Stimulated activated naive B cell treated with anti-CD40 and anti-IgM and Interleukin-4, amounts not matched to agents 10 μg/mL and 1 μg/mL and 100 μg/mL, for 72 hours (primary cell): ENCODE data around the gene F3.

ENCODE experiments used
- ATAC-seq, 2 donors: fragments of 150-1000 bp; cut with Tn5 transposase; replicated peaks; 2 replicates each; pipeline ENCODE4 v1.10.0; 2021; ENCODE audit warnings: moderate library complexity in 1 of 2
- DNase-seq: peaks from one replicate; pipeline ENCODE4 v3.0.0; 2021
- H3K27ac Mint-ChIP-seq: one replicate; pipeline ENCODE4 v1.8.0; 2022; ENCODE audit warnings: mild to moderate bottlenecking, mixed read lengths
- H3K27me3 Mint-ChIP-seq, 2 donors: one replicate each; pipeline ENCODE4 v1.8.0; 2022; ENCODE audit warnings: mixed read lengths in 2 of 2
- H3K36me3 Mint-ChIP-seq, 2 donors: one replicate each; pipeline ENCODE4 v1.8.0; 2022; ENCODE audit warnings: mixed read lengths in 2 of 2, mild to moderate bottlenecking in 1 of 2
- H3K4me1 Mint-ChIP-seq, 2 donors: one replicate each; pipeline ENCODE4 v1.8.0; 2022; ENCODE audit warnings: mixed read lengths in 2 of 2, mild to moderate bottlenecking in 1 of 2
- H3K4me3 Mint-ChIP-seq, 2 donors: one replicate each; pipeline ENCODE4 v1.8.0; 2022; ENCODE audit warnings: mild to moderate bottlenecking in 2 of 2, mixed read lengths in 2 of 2, moderate library complexity in 1 of 2
- H3K9me3 Mint-ChIP-seq, 2 donors: one replicate each; pipeline ENCODE4 v1.8.0; 2022; ENCODE audit warnings: mixed read lengths in 2 of 2, mild to moderate bottlenecking in 1 of 2

F3 gene

DNA sequence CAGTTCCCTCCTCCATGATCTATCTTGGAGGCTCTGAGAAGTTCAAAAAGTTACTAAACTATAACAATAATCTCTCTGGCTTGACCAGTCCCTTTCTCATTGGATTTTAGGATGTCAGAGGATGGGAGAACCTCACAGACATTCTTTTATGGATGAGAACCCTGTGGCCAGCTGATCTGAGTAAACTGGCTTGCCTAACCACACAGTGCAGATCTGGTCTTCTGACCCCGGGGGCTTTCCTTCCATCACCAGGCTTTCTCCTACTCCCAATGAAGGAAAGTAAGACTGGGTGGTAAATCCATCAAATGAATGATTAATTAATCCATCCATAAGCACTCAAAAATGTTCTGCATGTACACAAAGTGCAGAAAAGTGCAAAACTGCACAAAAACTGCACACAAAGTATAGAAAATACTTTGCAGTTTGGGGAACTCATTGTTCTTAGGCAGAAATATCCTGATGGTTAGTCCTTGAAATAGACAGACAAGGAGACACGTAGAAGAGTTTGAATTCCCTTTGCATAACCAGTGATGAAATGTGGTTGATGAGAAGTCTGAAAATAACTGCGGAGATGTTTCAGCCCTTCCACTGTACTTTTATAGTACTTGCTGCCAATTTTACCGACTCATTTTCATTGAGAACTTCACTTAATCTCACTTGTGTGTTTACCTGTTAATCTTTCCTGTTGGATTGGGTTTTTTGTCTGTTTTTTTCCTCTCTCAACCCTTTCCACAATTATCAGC, 2.5 kb upstream of the F3 start:
- Mint-ChIP-seq H3K36me3 (no peaks in the 10 kb centered on the region), H3K4me3 (no peak overlapping the region), H3K4me1 (peaks cover 11 to 24% of the 10 kb centered on the region in 2 donors), H3K27ac (no peak overlapping the region), H3K27me3 (peaks cover 45 to 62% of the 10 kb centered on the region in 2 donors), H3K9me3 (no peaks in the 10 kb centered on the region)
- ATAC-seq (no peak), DNase-seq (no peak)

DNA sequence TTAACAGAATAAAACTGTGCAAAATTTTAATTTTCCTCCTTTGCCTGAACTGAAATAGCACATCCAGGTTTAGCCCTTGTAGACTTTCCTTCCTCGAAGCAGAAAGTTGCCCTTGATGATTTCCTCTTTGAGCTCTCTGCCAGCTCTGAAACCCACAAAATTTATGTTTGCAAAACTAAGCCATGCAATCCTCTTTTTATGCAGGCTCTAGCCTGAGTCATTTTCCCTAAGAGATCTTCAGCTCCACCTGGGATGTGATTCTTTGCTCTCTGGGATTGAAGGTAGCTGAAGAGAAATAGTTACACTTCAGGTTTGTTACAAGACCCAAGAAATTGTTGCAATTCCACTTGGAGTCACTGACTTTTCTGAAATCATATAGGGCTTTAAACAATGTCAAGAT, 1.4 kb upstream of the F3 start:
- no peak overlapping the region for H3K27ac Mint-ChIP-seq

DNA sequence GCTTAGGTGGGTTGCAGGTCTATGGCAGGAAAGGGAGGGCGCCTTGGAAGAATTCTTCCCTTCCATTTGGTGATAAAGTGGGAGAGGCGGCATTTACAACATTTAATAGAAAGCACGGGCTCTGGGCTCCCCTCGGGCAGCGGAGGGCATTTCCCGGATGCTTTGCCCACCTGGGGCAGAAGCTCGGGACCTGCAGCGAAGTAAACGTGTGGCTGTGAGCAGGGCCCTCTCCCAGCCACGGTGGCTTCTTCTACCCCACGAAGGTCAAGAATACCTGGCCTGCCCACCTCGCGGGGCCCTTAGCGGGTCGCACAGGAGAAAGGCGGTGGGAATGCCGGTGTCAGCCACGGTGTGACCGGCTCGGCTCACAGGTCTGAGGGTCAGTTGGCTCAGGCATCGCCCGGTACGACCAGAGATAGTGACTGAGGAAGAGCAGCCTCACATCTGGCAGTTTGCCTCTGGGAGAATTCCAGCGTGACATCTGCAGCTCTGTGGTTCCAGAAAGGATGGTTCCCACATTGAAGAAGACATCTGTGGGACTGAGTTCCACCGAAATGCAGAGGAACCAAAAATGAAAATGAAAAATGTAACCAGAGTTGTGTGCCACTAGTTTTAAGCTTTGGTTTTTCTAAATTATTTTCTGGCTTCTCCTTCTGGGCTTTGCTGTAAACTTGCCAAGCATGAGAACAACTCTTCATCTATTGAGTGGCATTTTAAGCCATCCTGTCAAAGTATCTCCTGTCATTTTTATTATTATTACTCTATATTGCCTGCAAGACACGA, 720 bp upstream of the F3 start:
- DNase-seq, result no peak
- peaks cover 48 to 75% of the 10 kb centered on the region in 2 donors for H3K27me3 Mint-ChIP-seq
- peak; percentile 40 to 41 for ATAC-seq
- peaks cover 11 to 24% of the 10 kb centered on the region in 2 donors for H3K4me1 Mint-ChIP-seq
- H3K27ac Mint-ChIP-seq, result no peak overlapping the region
- peak overlapping the region; percentile 86 to 93 for H3K4me3 Mint-ChIP-seq
- H3K9me3 Mint-ChIP-seq, result no peaks in the 10 kb centered on the region
- no peaks in the 10 kb centered on the region for H3K36me3 Mint-ChIP-seq

More for the DNA sequence above, 1.4 kb upstream of the F3 start:
- peak overlapping the region in 1 of 2 donors; percentile 4 for H3K4me3 Mint-ChIP-seq
- H3K36me3 Mint-ChIP-seq, result no peaks in the 10 kb centered on the region
- no peak for DNase-seq
- peaks cover 46 to 72% of the 10 kb centered on the region in 2 donors for H3K27me3 Mint-ChIP-seq
- H3K9me3 Mint-ChIP-seq, result no peaks in the 10 kb centered on the region
- no peak for ATAC-seq
- peaks cover 11 to 24% of the 10 kb centered on the region in 2 donors for H3K4me1 Mint-ChIP-seq

DNA sequence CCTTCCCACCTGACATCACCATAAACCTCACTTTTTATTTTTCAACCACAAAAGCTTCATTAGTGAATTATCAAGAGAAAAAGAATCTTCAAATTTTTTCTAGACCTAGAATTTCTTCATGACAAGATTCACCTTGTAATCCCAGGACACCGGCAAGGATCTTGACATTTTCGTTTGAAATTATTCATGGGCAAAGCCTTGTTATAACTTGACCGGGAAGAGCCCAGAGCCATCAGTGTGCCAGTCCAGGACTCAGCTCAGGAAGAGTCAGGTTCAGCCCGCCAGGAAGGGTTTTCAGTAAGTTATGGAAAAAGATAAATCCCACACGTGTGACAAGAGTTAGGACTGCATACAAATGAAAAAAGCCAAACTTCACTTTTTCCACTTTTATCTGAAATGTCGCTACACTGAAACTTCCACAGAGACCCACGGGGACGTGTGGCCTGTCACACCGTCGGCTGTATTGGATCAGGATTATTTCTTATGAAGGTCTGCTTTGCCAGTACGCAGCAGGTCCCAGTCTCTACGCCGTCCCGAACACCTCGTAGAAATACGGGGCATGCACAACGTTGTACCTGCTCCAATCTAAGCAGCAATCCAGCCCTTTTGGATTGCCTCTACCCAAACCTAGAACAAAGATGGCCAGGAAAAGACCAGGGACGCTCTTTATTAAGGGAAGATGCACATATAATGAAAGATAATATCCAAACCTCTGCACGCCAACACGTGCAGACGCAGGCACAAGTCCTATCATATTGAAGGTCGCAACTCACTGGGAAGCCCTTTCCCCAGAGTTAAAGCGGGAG, 916 bp downstream of the F3 start:
- Mint-ChIP-seq H3K9me3 (no peaks in the 10 kb centered on the region), H3K36me3 (no peaks in the 10 kb centered on the region), H3K4me1 (peaks cover 11 to 24% of the 10 kb centered on the region in 2 donors), H3K4me3 (peak overlapping the region; percentile 74 to 93), H3K27me3 (peaks cover 55 to 64% of the 10 kb centered on the region in 2 donors), H3K27ac (no peak overlapping the region)
- ATAC-seq (no peak), DNase-seq (no peak)

DNA sequence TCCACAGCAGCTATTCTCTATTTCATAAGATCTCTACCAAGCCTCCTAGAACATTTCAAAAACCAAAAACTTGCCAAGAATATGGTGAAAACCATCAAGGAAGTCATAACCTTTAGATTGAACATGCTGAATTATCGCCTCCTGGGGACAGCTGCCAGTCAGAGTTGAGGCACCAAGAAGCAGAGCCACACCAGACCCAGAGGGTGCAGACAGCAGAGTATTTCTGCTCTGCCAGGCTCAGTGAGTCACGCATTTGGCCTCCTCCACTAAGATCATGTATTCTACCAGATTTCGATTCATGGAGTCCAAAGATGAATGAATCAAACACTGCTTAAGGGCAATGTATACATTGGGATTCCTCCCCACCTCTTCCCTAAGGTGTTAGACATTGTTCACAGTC, 2.1 kb downstream of the F3 start:
- Mint-ChIP-seq H3K36me3 (no peaks in the 10 kb centered on the region), H3K9me3 (no peaks in the 10 kb centered on the region), H3K4me3 (no peak overlapping the region), H3K4me1 (peaks cover 11 to 24% of the 10 kb centered on the region in 2 donors), H3K27ac (no peak overlapping the region), H3K27me3 (peaks cover 55 to 63% of the 10 kb centered on the region in 2 donors)
- ATAC-seq, result no peak
- DNase-seq, result no peak

DNA sequence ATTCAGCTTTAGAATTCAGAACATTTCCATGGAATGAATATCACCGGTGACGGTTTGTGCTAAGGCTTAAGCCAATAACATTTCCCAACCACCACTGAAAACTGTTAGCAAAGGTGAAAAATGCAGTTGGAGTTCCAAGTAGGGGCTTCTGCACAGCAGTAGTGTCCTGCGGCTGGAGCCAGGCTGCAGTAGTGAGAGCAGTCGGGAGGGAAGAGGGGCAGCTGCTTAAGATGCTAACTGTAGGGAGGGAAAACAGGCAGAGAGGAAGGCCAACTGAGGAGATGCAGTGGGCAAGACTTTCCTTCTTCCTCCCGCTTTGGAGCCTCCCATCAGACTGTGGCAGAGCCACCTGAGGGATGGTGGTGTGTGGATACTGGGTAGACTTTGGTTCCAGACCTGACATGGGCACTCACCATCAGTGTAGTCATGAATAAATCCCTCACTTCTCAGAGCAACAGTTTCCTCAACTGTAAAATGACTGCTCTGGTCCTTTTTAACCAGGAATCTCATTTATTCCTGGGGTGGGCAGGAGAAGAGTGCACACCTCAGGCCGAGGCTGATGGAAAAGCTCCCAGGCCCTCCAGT, 3.2 kb downstream of the F3 start:
- no peaks in the 10 kb centered on the region for H3K36me3 Mint-ChIP-seq
- no peaks in the 10 kb centered on the region for H3K9me3 Mint-ChIP-seq
- ATAC-seq (no peak), DNase-seq (no peak)
- no peak overlapping the region for H3K27ac Mint-ChIP-seq
- no peak overlapping the region for H3K4me3 Mint-ChIP-seq
- H3K4me1 Mint-ChIP-seq, result peaks cover 11 to 24% of the 10 kb centered on the region in 2 donors
- H3K27me3 Mint-ChIP-seq, result peaks cover 45 to 55% of the 10 kb centered on the region in 2 donors

DNA sequence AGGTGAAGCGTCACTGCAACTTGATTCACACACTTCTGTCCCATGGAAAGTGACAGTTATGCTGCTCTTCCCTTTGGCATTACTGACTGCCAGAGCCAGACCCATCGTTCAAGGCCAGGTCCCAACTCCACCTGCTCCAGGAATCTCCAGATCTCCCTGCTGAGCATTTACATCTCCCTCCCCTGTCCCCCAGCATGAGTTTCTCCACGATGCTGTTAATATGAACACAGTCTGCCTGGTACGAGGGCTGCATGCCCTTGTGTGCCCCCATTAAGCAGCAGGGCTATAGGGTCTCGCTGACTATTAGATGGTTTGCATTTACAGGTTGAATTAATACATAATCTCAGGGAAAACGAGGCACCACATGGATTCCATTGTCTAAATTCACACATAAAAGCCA, 4.3 kb downstream of the F3 start:
- Mint-ChIP-seq H3K36me3 (no peaks in the 10 kb centered on the region), H3K9me3 (no peaks in the 10 kb centered on the region), H3K4me1 (peaks cover 7 to 14% of the 10 kb centered on the region in 2 donors), H3K27ac (no peak overlapping the region), H3K4me3 (no peak overlapping the region), H3K27me3 (peaks cover 39 to 48% of the 10 kb centered on the region in 2 donors)
- ATAC-seq (no peak), DNase-seq (no peak)

DNA sequence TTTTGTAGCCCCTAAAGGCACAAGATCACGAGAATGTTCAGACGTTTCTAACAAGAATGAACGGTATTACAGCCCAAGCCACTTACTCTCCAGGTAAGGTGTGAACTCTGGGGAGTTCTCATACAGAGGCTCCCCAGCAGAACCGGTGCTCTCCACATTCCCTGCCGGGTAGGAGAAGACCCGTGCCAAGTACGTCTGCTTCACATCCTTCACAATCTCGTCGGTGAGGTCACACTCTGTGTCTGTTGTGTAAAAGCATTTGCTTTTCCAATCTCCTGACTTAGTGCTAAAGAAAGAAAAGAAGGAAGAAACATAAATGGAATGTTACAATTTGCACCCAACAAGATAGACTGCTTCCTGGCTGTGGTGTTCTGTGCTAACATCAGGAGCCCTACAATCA, 5.7 kb downstream of the F3 start:
- DNase-seq (no peak), ATAC-seq (no peak)
- peaks cover 34 to 37% of the 10 kb centered on the region in 2 donors for H3K27me3 Mint-ChIP-seq
- no peak overlapping the region for H3K27ac Mint-ChIP-seq
- peaks cover 2 to 3% of the 10 kb centered on the region in 2 donors for H3K4me1 Mint-ChIP-seq
- no peaks in the 10 kb centered on the region for H3K9me3 Mint-ChIP-seq
- no peaks in the 10 kb centered on the region for H3K36me3 Mint-ChIP-seq
- H3K4me3 Mint-ChIP-seq, result no peak overlapping the region

DNA sequence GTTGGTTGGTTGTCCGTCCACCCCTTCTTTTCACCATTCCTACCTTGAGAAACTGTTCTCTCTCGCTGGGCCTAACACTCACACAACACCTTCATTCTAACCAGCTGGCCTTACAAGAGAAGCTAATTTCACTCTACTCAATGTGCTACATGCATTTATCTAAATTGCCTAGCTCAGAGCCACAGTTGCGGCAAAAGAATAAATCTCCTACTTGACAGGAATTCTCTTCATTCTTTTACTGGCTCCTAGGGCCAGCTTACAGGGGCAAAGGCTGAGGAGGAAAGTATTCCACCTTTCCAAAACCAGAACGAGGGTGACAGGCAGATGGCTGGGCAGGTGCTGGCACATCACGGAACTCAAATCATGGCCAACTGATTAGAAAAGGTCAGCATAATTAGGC, 6.5 kb downstream of the F3 start:
- Mint-ChIP-seq H3K4me3 (no peak overlapping the region), H3K36me3 (no peaks in the 10 kb centered on the region), H3K9me3 (no peaks in the 10 kb centered on the region), H3K27ac (no peak overlapping the region), H3K4me1 (no peaks in the 10 kb centered on the region), H3K27me3 (peaks cover 26 to 29% of the 10 kb centered on the region in 2 donors)
- ATAC-seq, result no peak
- DNase-seq, result no peak

DNA sequence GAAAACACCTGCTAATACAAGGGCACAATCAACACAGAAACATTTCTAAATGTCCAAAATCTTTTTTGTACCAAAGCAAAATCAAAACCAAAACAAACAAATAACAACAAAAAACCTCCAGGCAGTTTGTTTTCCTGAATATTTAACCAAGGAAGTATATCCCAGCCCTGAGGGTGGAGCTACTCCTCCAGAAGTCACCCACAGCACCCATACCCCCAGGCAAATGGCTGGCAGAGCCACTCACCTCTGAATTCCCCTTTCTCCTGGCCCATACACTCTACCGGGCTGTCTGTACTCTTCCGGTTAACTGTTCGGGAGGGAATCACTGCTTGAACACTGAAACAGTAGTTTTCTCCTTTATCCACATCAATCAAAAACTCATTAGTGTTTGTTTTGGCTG, 9.5 kb downstream of the F3 start:
- H3K27me3 Mint-ChIP-seq, result peaks cover 1 to 11% of the 10 kb centered on the region in 2 donors
- H3K9me3 Mint-ChIP-seq, result no peaks in the 10 kb centered on the region
- H3K36me3 Mint-ChIP-seq, result no peaks in the 10 kb centered on the region
- DNase-seq (no peak), ATAC-seq (no peak)
- H3K4me3 Mint-ChIP-seq, result no peak overlapping the region
- H3K27ac Mint-ChIP-seq, result no peak overlapping the region
- no peaks in the 10 kb centered on the region for H3K4me1 Mint-ChIP-seq

DNA sequence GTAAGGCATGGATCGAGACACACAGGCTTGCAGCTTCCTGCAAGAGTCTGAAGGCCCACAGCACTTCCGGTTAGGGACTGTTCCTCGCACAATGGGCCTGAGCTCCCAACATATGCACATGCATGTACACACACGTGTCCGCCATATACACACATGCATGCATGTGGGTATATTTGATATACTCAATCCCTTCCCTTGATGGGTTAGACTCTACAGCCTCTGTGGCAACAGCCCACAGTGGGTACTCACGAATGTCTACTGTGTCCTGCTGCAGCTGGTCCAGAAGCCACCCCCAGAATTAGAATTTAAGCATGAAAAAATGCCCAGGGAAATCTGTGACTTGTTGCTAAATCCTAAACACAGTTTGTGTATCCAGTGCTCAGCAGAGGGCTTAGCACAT, 9.9 kb downstream of the F3 start:
- DNase-seq (no peak), ATAC-seq (no peak)
- H3K27me3 Mint-ChIP-seq, result peaks cover 0 to 11% of the 10 kb centered on the region in 2 donors
- no peaks in the 10 kb centered on the region for H3K9me3 Mint-ChIP-seq
- H3K4me3 Mint-ChIP-seq, result no peak overlapping the region
- H3K27ac Mint-ChIP-seq, result no peak overlapping the region
- no peaks in the 10 kb centered on the region for H3K36me3 Mint-ChIP-seq
- H3K4me1 Mint-ChIP-seq, result no peaks in the 10 kb centered on the region

DNA sequence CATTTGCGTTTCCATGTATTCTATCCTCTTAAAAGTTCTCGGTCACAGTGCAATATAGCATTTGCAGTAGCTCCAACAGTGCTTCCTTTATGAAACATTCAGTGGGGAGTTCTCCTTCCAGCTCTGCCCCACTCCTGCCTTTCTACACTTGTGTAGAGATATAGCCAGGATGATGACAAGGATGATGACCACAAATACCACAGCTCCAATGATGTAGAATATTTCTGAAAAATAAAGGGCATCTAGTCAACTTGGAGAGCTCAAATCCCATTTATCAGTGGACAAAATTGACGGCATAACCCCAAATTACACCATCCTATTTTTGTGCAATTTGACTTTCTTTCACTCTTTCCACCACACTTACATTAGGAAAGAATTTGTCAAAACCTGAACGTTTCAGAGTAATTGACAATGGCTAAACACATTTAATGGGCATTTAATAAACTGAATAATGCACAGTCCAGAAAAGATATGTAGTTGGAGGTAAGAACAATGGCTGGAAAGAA, 11.1 kb downstream of the F3 start:
- no peaks in the 10 kb centered on the region for H3K4me1 Mint-ChIP-seq
- H3K9me3 Mint-ChIP-seq, result no peaks in the 10 kb centered on the region
- H3K4me3 Mint-ChIP-seq, result no peak overlapping the region
- H3K27ac Mint-ChIP-seq, result no peak overlapping the region
- no peak for DNase-seq
- no peaks in the 10 kb centered on the region for H3K36me3 Mint-ChIP-seq
- peaks cover 0 to 6% of the 10 kb centered on the region in 2 donors for H3K27me3 Mint-ChIP-seq
- ATAC-seq, result no peak

DNA sequence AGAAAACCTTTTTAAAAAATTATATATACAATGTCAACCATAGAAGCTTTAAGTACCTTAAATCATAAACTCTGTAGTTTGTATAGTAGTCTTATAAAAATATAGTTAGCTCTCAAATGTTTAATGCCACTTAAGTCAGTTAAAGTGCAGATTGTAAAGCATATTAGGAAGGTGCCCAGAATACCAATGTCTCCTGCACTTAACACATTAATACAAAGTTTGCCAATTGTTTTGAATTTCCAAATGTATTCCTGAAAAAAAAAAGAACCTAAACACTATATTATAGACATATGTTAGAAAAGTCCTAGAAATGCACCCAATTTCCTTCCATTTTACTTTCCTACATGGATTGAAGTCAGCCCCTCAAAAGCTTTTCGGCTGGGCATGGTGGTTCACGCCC, 12.1 kb downstream of the F3 start:
- no peaks in the 10 kb centered on the region for H3K4me1 Mint-ChIP-seq
- no peak overlapping the region for H3K4me3 Mint-ChIP-seq
- ATAC-seq (no peak), DNase-seq (no peak)
- no peaks in the 10 kb centered on the region for H3K36me3 Mint-ChIP-seq
- no peaks in the 10 kb centered on the region for H3K9me3 Mint-ChIP-seq
- no peak overlapping the region for H3K27ac Mint-ChIP-seq
- no peaks in the 10 kb centered on the region for H3K27me3 Mint-ChIP-seq

DNA sequence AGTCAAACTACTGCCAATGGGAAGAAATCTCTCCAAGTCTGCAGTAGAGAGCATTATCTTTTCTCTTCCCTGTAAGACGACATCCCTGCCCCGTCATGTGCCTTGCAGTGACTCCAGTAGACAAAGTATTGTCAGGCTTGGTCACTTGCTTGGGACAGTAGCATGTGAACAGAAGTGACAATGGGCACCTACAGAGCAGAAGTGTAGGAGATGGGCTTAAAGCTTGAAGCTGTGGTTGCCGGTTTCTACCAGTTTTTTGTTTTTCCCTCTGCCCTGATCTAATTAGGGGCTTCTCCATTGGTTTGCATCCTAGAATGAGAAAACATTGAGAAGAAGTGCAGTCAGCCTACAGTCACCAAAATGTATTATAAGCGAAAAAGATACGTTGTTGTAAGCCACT, 12.7 kb downstream of the F3 start:
- Mint-ChIP-seq H3K36me3 (no peaks in the 10 kb centered on the region), H3K27ac (no peak overlapping the region), H3K4me1 (no peaks in the 10 kb centered on the region), H3K9me3 (no peaks in the 10 kb centered on the region), H3K4me3 (no peak overlapping the region), H3K27me3 (no peaks in the 10 kb centered on the region)
- ATAC-seq, result no peak
- no peak for DNase-seq
